ENCODE data around the gene NCOR1.

NCOR1 gene

DNA sequence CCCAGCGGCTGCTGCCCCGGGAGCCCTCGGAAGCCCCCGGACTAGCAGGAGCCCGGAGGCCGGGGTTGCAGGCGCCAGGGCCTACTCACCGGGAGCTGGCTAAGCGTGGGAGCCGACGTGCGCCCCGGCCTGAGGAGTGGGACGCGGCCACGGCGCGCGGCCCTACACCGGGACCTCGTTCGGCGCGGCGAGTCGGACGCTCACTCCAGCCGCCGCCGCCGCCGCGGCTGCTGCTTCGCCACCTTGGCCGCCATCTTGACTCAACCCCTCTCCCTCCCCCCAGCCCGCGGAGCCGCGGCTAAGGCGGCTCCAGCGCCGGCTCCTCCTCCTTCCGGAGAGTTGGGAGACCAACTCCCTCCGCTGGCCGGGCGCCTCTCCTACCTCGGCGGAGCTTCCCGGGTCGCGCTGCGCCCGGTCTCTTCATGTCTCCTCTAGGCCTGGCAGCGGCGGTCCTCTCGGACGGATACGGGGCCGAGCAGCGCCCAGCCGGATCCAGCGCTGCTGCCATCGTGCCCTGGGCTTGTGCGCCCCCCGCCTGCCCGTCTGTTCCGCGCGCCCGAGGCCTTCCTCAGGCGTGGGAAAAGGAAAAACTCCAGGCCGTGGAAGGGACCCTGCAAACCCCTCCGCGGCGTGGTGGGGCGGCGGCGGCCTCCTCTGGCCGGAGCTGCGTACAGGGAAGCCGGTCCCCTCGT, at the start of gene NCOR1:
Gene NCOR1 (minus strand): TSS at position 262 of the 692 bp plus-strand sequence. CDS start 20,965 bp downstream, outside the sequence.
- H3K9me3 Mint-ChIP-seq = no peaks in the 10 kb centered on the region
- peak; percentile 75 to 91 for DNase-seq (ENCODE audit: low spot score in 2 of 2)

GRCh38 chr17:16262201-16262600, 46.9 kb upstream of the NCOR1 start:
- no peak for ATAC-seq
- H3K27ac Mint-ChIP-seq = no peak overlapping the region
- peaks cover 5% of the 10 kb centered on the region for H3K4me1 Mint-ChIP-seq
- H3K36me3 Mint-ChIP-seq = peaks cover 4% of the 10 kb centered on the region
- no peaks in the 10 kb centered on the region for H3K9me3 Mint-ChIP-seq
- no peak for DNase-seq (ENCODE audit: low spot score in 2 of 2)
- no peak overlapping the region for H3K4me3 Mint-ChIP-seq

More for the DNA sequence above, at the start of gene NCOR1:
- peaks cover 20% of the 10 kb centered on the region for H3K4me1 Mint-ChIP-seq
- peak within 1 kb of the TSS; percentile 87 for H3K4me3 Mint-ChIP-seq
- peaks cover 24% of the 10 kb centered on the region for H3K36me3 Mint-ChIP-seq
- H3K27ac Mint-ChIP-seq = peak within 1 kb of the TSS; percentile 92
- peak; percentile 93 for ATAC-seq

DNA sequence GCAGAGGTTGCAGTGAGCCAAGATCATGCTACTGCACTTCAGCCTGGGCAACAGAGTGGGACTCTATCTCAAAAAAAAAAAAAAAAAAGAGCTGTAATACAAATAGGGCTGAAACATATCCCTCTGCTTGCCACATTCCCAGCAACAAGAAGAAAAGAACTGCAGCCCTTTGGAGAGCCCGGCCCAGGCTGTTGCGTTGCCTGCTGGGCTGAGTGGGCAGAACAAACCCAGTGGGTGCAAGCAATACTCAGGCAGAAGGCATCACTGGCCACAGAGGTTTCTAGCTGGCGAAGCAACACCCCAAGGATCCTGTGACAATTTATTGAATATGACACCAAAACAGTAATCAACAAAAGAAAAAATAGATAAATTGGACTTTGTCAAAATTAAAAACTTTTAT, 45.7 kb upstream of the NCOR1 start:
- Mint-ChIP-seq H3K36me3 (peaks cover 4% of the 10 kb centered on the region), H3K9me3 (no peaks in the 10 kb centered on the region), H3K4me1 (no peaks in the 10 kb centered on the region), H3K27ac (no peak overlapping the region), H3K4me3 (no peak overlapping the region)
- no peak for DNase-seq (ENCODE audit: low spot score in 2 of 2)
- no peak for ATAC-seq

DNA sequence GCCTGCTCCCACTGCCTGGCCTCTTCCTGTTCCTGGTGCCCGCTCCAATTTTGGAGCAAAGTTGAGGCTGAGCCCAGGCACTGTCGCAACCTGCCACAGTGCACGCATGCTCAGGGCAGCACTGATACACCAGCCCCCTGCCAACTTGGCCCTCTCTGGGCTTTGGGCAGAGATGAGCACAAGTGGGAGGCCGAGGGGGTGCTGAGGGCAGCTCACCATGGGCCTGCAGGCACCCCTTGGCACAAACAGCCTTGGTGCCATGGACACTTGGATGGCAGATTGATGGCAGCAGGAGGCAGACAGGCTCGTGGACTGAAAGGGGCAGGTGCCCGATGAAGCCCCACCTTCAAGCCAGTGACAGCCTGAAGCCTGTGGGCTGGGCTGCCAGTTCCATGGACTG, 44.6 kb upstream of the NCOR1 start:
- no peak for DNase-seq (ENCODE audit: low spot score in 2 of 2)
- Mint-ChIP-seq H3K36me3 (peaks cover 9% of the 10 kb centered on the region), H3K27ac (no peak overlapping the region), H3K4me1 (no peaks in the 10 kb centered on the region), H3K9me3 (no peaks in the 10 kb centered on the region), H3K4me3 (no peak overlapping the region)
- no peak for ATAC-seq

DNA sequence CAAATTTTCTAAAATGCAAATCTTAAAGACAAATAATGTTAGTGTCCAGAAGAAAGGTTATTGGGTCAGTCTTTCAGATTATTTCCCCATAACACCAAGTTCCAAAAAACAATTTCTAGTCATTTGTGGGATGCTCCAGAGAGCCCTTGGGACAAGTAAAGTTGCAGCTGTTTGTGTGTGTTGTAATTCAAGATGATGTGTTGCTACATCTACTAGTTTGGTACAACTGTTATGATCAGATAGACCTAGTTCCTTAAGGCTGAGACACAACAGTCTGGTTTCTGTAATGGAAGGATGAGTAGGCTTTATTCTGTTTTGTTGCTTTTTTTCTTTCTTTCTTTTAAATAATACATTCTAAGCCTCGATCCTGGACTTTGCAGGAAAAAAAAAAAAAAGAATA, 43.6 kb upstream of the NCOR1 start:
- DNase-seq (ENCODE audit: low spot score in 2 of 2) (no peak), ATAC-seq (no peak)
- Mint-ChIP-seq H3K9me3 (no peaks in the 10 kb centered on the region), H3K4me1 (no peaks in the 10 kb centered on the region), H3K4me3 (no peak overlapping the region), H3K27ac (no peak overlapping the region), H3K36me3 (peaks cover 9% of the 10 kb centered on the region)

GRCh38 chr17:16255481-16255921, 40.2 kb upstream of the NCOR1 start:
- ATAC-seq = no peak
- Mint-ChIP-seq H3K36me3 (peaks cover 8% of the 10 kb centered on the region), H3K27ac (peak overlapping the region; percentile 20), H3K4me3 (no peak overlapping the region), H3K4me1 (peaks cover 6% of the 10 kb centered on the region), H3K9me3 (no peaks in the 10 kb centered on the region)
- DNase-seq (ENCODE audit: low spot score in 2 of 2) = no peak

DNA sequence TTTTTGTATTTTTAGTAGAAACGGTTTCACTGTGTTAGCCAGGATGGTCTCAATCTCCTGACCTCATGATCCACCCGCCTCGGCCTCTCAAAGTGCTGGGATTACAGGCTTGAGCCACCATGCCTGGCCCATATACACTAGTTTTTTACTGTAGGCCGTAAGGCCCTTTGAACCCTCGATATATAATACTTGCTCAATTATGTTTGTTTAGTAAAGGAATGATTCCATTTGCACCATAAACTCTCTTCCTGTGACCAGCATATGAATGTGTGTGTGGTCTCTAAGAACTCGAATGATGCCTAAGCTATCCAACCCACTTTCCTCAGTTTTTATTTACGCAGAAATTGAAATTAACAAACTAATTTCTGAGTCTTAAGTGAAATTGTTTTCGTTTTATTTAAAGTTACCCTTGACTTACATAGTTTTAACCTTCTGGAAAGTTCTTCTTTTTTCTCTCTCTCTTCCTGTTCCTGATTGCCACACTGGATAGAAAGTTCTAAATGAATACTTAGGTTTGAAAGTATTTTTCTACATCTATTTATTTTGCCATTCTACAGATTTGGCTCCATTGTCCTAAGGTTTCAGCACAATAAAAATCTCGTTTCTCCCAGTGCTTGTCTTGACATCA, 39.6 kb upstream of the NCOR1 start:
- H3K4me1 Mint-ChIP-seq = peaks cover 6% of the 10 kb centered on the region
- ATAC-seq = no peak
- H3K4me3 Mint-ChIP-seq = no peak overlapping the region
- H3K27ac Mint-ChIP-seq = no peak overlapping the region
- peaks cover 5% of the 10 kb centered on the region for H3K36me3 Mint-ChIP-seq
- H3K9me3 Mint-ChIP-seq = no peaks in the 10 kb centered on the region
- DNase-seq (ENCODE audit: low spot score in 2 of 2) = no peak

- Mint-ChIP-seq H3K27ac (no peak overlapping the region), H3K4me1 (peaks cover 6% of the 10 kb centered on the region), H3K36me3 (peaks cover 11% of the 10 kb centered on the region), H3K4me3 (no peak overlapping the region), H3K9me3 (no peaks in the 10 kb centered on the region)
- DNase-seq (ENCODE audit: low spot score in 2 of 2) (no peak), ATAC-seq (peak; percentile 40)
These were observed 36.2 kb upstream of the NCOR1 start for GRCh38 chr17:16251556-16251955.

GRCh38 chr17:16251043-16251442, 35.7 kb upstream of the NCOR1 start:
- Mint-ChIP-seq H3K9me3 (no peaks in the 10 kb centered on the region), H3K4me3 (no peak overlapping the region), H3K4me1 (peaks cover 6% of the 10 kb centered on the region), H3K27ac (peak overlapping the region; percentile 76), H3K36me3 (peaks cover 11% of the 10 kb centered on the region)
- DNase-seq (ENCODE audit: low spot score in 2 of 2) = no peak
- ATAC-seq = no peak

DNA sequence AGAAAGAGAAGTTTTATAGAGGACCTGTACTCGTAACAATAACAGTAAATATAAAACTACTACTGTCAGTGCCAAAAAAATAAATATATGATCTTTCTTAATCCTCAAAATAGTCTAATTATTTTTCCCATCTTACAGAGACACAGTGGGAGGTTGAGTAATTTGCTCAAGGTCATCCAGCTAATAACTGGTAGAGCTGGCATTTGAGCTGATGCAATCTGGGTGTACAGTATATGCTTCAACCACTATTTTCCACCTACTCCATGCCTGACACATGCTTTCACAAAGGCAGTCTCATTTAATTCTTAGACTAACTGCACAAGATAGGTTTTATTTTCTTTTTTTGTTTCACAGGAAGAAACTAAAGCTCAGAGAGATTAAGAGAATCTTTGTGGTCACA, 35.3 kb upstream of the NCOR1 start:
- peak; percentile 55 for ATAC-seq
- H3K36me3 Mint-ChIP-seq = peaks cover 7% of the 10 kb centered on the region
- H3K4me3 Mint-ChIP-seq = no peak overlapping the region
- H3K9me3 Mint-ChIP-seq = no peaks in the 10 kb centered on the region
- DNase-seq (ENCODE audit: low spot score in 2 of 2) = no peak
- peaks cover 6% of the 10 kb centered on the region for H3K4me1 Mint-ChIP-seq
- peak overlapping the region; percentile 76 for H3K27ac Mint-ChIP-seq

DNA sequence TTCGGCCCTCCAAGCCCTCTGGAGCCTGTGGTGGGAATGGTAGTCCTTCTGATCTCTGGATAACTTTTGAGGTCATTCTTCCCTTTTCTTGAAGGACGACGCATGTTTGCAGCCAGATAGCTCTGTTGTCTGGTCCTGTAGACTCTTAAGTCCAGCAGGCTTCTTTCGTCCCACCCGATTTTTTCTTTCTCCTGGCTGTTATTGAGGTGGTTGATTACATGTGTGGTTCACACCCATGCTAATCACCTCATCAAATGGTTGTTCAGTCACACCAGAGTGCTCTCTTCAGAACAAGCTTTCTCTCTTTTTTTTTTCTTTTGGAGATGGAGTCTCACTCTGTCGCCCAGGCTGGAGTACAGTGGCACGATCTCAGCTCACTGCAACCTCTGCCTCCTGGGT, 32.3 kb upstream of the NCOR1 start:
- ATAC-seq = no peak
- no peaks in the 10 kb centered on the region for H3K9me3 Mint-ChIP-seq
- no peak for DNase-seq (ENCODE audit: low spot score in 2 of 2)
- peaks cover 11% of the 10 kb centered on the region for H3K36me3 Mint-ChIP-seq
- H3K27ac Mint-ChIP-seq = no peak overlapping the region
- H3K4me1 Mint-ChIP-seq = peaks cover 20% of the 10 kb centered on the region
- H3K4me3 Mint-ChIP-seq = no peak overlapping the region

DNA sequence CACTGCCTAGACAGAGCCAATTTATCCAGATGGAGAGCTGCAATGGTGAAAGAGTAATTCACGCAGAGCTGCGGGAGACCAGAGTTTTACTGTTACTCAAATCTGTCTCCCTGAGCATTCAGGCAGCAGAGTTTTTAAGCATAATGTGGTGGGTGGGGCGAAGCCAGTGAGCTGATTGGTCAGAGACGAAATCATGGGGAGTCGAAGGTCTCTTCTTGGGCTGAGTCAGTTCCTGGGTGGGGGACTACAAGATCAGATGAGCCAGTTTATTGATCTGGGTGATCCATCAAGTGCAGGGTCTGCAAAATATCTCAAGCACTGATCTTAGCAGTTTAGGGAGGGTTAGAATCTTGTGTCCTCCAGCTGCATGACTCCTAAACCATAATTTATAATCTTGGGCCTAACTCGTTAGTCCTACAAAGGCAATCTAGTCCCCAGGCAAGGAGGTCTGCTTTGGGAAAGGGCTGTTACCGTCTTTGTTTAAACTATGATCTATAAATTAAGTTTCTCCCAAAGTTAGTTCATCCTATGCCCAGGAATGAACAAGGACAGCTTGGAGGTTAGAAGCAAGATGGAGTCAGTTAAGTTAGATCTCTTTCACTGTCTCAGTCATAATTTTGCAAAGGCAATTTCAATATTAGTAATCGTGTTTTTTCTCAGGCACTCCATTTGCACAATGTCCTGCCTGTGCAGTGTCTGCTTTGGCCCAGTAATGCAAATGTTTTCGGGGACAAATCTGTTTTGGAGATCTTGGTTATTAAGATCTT, 28.6 kb upstream of the NCOR1 start:
- Mint-ChIP-seq H3K4me3 (no peak overlapping the region), H3K36me3 (peaks cover 6% of the 10 kb centered on the region), H3K9me3 (no peaks in the 10 kb centered on the region), H3K4me1 (peaks cover 14% of the 10 kb centered on the region), H3K27ac (peak overlapping the region; percentile 23)
- ATAC-seq (peak; percentile 74), DNase-seq (ENCODE audit: low spot score in 2 of 2) (peak in 1 of 2 donors; percentile 57)

DNA sequence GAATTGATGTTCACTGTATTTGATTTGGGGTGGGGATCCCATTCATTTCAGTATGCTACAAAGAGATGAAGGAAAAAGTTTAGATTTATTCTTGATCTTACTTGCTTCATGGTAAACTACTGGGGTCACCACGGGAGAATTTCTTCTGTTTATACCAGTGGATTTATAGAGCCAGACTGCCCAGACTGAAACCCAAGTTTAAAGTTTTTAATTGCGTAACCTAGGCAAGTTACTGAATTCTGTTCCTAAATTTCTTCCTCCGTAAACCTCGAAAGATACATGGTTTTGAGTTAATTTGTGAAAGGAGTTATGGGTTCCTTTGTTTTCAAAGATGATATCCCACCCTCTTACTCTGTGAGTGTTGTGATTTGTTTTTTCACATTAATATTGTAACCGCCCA, 28.1 kb upstream of the NCOR1 start:
- peak overlapping the region; percentile 23 for H3K27ac Mint-ChIP-seq
- ATAC-seq (no peak), DNase-seq (ENCODE audit: low spot score in 2 of 2) (no peak)
- H3K4me3 Mint-ChIP-seq = no peak overlapping the region
- H3K9me3 Mint-ChIP-seq = no peaks in the 10 kb centered on the region
- H3K4me1 Mint-ChIP-seq = peaks cover 14% of the 10 kb centered on the region
- peaks cover 5% of the 10 kb centered on the region for H3K36me3 Mint-ChIP-seq

- H3K4me3 Mint-ChIP-seq = no peak overlapping the region
- no peak overlapping the region for H3K27ac Mint-ChIP-seq
These were observed 26.6 kb upstream of the NCOR1 start for GRCh38 chr17:16241906-16242399.

GRCh38 chr17:16239931-16240330, 24.6 kb upstream of the NCOR1 start:
- no peaks in the 10 kb centered on the region for H3K9me3 Mint-ChIP-seq
- no peak for ATAC-seq
- H3K27ac Mint-ChIP-seq = no peak overlapping the region
- no peak overlapping the region for H3K4me3 Mint-ChIP-seq
- peaks cover 32% of the 10 kb centered on the region for H3K36me3 Mint-ChIP-seq
- DNase-seq (ENCODE audit: low spot score in 2 of 2) = no peak
- peaks cover 14% of the 10 kb centered on the region for H3K4me1 Mint-ChIP-seq

More at GRCh38 chr17:16241906-16242399, 26.6 kb upstream of the NCOR1 start:
- Mint-ChIP-seq H3K36me3 (peaks cover 14% of the 10 kb centered on the region), H3K9me3 (no peaks in the 10 kb centered on the region), H3K4me1 (peaks cover 14% of the 10 kb centered on the region)
- DNase-seq (ENCODE audit: low spot score in 2 of 2) = no peak
- no peak for ATAC-seq

Measured in stimulated activated effector memory CD8-positive, alpha-beta T cell treated with anti-CD3 and anti-CD28 coated beads, Interleukin-12 subunit alpha, Interleukin-12 subunit beta, amount 100 ng/mL, for 72 hours (primary cell).